SK-N-SH treated with all-trans-retinoic acid at 6 μM for 48 hours (cell line): ENCODE results near the gene ROBO1.

Experiments used
- OSR1 ChIP-seq: fragments of 250-450 bp; sonication (Bioruptor Pico); IDR thresholded peaks from 2 replicates; pipeline ENCODE4 v1.8.0; 2022; ENCODE audit warnings: moderate library complexity, mild to moderate bottlenecking, inconsistent platforms
- RARB ChIP-seq: fragments of 250-450 bp; sonication (Bioruptor Pico); IDR thresholded peaks from 2 replicates; pipeline ENCODE4 v1.8.0; 2021; ENCODE audit warnings: mild to moderate bottlenecking, moderate library complexity
- TCF4 ChIP-seq: fragments of 250-450 bp; sonication (Bioruptor Pico); IDR thresholded peaks from 2 replicates; pipeline ENCODE4 v1.8.0; 2021; ENCODE audit warnings: mild to moderate bottlenecking, moderate library complexity, borderline replicate concordance
- ZC3H10 ChIP-seq: fragments of 250-450 bp; sonication (Bioruptor Pico); IDR thresholded peaks from 2 replicates; pipeline ENCODE4 v1.5.1; 2021; ENCODE audit warnings: mild to moderate bottlenecking, moderate library complexity
- ZFP3 ChIP-seq: fragments of 250-450 bp; sonication (Bioruptor Pico); IDR thresholded peaks from 2 replicates; pipeline ENCODE4 v1.5.0; 2020; ENCODE audit warnings: mild to moderate bottlenecking, moderate library complexity
- ZFP30 ChIP-seq: fragments of 450-650 bp; formaldehyde crosslinking; IDR thresholded peaks from 2 replicates; pipeline ENCODE4 v1.5.0; 2022; ENCODE audit warnings: mild to moderate bottlenecking, moderate library complexity
- TF ChIP-seq, protein P1 (sequence below): fragments of 250-450 bp; sonication (Bioruptor Pico); IDR thresholded peaks from 2 replicates; pipeline ENCODE4 v1.5.1; 2021; ENCODE audit warnings: mild to moderate bottlenecking, moderate library complexity
- TF ChIP-seq, protein P2 (sequence below): fragments of 250-450 bp; sonication (Bioruptor Pico); IDR thresholded peaks from 2 replicates; pipeline ENCODE4 v1.8.0; 2020; ENCODE audit warnings: mild to moderate bottlenecking, moderate library complexity, borderline replicate concordance
- TF ChIP-seq, protein P3 (sequence below): fragments of 250-450 bp; sonication (Bioruptor Pico); IDR thresholded peaks from 2 replicates; pipeline ENCODE4 v1.5.1; 2020; ENCODE audit warnings: low read depth, mild to moderate bottlenecking, moderate library complexity
- TF ChIP-seq, protein P4 (sequence below): fragments of 250-450 bp; sonication (Bioruptor Pico); IDR thresholded peaks from 2 replicates; pipeline ENCODE4 v1.8.0; 2021; ENCODE audit warnings: low read depth, mild to moderate bottlenecking, moderate library complexity, borderline replicate concordance

DNA sequence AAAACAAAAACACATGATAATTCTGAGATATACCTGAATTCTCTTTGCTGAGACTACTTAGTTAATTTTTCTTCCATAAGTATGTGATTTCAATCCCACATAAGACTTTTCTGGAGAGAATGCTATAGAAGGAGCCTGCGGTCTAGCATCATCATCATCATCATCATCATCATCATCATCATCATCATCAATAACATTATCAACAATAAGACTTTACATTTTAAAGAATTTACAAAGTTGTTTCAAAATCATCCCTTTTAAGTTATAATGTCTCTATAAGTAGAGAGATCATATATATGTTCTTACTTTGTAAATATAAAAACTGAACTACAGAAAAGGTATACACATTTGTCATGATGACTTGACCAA lies 965.3 kb downstream of the ROBO1 start:
- TF ChIP-seq TCF4 (CRISPR knock-in tag) (no peak), ZFP3 (CRISPR knock-in tag) (no peak), ZC3H10 (no peak), ZFP30 (CRISPR knock-in tag) (no peak), RARB (no peak), OSR1 (CRISPR knock-in tag) (no peak)
- TF ChIP-seq, protein P1, sequence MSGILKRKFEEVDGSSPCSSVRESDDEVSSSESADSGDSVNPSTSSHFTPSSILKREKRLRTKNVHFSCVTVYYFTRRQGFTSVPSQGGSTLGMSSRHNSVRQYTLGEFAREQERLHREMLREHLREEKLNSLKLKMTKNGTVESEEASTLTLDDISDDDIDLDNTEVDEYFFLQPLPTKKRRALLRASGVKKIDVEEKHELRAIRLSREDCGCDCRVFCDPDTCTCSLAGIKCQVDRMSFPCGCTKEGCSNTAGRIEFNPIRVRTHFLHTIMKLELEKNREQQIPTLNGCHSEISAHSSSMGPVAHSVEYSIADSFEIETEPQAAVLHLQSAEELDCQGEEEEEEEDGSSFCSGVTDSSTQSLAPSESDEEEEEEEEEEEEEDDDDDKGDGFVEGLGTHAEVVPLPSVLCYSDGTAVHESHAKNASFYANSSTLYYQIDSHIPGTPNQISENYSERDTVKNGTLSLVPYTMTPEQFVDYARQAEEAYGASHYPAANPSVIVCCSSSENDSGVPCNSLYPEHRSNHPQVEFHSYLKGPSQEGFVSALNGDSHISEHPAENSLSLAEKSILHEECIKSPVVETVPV (CRISPR knock-in tag): no peak
- TF ChIP-seq, protein P2, sequence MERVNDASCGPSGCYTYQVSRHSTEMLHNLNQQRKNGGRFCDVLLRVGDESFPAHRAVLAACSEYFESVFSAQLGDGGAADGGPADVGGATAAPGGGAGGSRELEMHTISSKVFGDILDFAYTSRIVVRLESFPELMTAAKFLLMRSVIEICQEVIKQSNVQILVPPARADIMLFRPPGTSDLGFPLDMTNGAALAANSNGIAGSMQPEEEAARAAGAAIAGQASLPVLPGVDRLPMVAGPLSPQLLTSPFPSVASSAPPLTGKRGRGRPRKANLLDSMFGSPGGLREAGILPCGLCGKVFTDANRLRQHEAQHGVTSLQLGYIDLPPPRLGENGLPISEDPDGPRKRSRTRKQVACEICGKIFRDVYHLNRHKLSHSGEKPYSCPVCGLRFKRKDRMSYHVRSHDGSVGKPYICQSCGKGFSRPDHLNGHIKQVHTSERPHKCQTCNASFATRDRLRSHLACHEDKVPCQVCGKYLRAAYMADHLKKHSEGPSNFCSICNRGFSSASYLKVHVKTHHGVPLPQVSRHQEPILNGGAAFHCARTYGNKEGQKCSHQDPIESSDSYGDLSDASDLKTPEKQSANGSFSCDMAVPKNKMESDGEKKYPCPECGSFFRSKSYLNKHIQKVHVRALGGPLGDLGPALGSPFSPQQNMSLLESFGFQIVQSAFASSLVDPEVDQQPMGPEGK (CRISPR knock-in tag): no peak
- TF ChIP-seq, protein P3, sequence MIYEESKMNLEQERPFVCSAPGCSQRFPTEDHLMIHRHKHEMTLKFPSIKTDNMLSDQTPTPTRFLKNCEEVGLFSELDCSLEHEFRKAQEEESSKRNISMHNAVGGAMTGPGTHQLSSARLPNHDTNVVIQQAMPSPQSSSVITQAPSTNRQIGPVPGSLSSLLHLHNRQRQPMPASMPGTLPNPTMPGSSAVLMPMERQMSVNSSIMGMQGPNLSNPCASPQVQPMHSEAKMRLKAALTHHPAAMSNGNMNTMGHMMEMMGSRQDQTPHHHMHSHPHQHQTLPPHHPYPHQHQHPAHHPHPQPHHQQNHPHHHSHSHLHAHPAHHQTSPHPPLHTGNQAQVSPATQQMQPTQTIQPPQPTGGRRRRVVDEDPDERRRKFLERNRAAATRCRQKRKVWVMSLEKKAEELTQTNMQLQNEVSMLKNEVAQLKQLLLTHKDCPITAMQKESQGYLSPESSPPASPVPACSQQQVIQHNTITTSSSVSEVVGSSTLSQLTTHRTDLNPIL: no peak
- TF ChIP-seq, protein P4, sequence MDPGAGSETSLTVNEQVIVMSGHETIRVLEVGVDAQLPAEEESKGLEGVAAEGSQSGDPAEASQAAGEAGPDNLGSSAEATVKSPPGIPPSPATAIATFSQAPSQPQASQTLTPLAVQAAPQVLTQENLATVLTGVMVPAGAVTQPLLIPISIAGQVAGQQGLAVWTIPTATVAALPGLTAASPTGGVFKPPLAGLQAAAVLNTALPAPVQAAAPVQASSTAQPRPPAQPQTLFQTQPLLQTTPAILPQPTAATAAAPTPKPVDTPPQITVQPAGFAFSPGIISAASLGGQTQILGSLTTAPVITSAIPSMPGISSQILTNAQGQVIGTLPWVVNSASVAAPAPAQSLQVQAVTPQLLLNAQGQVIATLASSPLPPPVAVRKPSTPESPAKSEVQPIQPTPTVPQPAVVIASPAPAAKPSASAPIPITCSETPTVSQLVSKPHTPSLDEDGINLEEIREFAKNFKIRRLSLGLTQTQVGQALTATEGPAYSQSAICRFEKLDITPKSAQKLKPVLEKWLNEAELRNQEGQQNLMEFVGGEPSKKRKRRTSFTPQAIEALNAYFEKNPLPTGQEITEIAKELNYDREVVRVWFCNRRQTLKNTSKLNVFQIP (CRISPR knock-in tag): no peak
